ENCODE data around the gene PRLR.

PRLR gene

DNA sequence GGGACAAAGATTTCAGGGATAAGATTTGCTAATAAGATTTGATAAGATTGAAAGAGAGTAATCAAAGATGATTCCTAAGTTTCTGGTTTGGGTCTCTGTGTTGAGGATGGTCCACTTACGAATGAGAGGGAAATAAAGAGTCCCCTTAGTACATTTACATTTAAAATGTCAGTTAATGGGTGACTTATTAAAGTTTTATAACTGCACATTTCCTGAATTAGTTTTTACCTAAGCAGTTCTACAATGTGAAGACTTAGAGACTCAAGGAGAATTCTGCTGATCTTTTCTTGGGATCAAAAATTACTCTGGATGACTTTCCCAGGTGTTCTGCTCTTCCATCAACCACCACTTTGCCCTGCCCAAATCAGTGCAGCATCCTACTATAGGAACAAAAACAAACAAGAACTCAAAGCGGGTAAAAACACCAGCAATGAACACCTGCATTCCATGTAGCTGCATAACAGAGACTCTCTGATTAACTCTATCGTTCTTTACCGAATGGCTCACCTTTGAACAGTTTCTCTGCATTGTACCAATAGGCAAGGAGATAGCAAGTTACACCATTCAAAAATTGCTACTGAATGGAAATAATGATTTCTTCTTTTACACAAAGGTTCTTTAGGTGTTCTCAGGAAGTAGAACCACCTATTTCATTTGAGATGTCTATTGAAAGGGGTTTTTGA is 65.3 kb downstream of the PRLR start:
- Histone ChIP-seq H3K9ac (ENCODE audit: low read depth, low read length) (no peak overlapping the region), H4K20me1 (ENCODE audit: insufficient read depth, low read length) (no peaks in the 10 kb centered on the region), H3K36me3 (ENCODE audit: insufficient read depth, low read length) (no peaks in the 10 kb centered on the region), H3K27me3 (ENCODE audit: insufficient read depth, low read length, poor library complexity) (no peaks in the 10 kb centered on the region), H3K4me1 (ENCODE audit: insufficient read depth, low read length) (no peaks in the 10 kb centered on the region), H3K4me3 (ENCODE audit: low read depth in 1 of 2, low read length in 2 of 2) (no peak overlapping the region), H3K79me2 (ENCODE audit: insufficient read depth, low read length) (no peaks in the 10 kb centered on the region), H2AFZ (ENCODE audit: low read depth, low read length) (no peak overlapping the region), H3K9me3 (ENCODE audit: insufficient read depth, low read length, severe bottlenecking) (no peaks in the 10 kb centered on the region), H3K4me2 (ENCODE audit: insufficient read depth, low read length) (no peak overlapping the region), H3K27ac (ENCODE audit: low read length) (no peak overlapping the region)
- no peak for ATAC-seq (ENCODE audit: insufficient read depth, low read depth)
- DNase-seq, result no peak
- TF ChIP-seq CTCF (IDR thresholded peaks at IDR 0.05; ENCODE audit: borderline replicate concordance, extremely low read depth, low read length, poor library complexity, severe bottlenecking), result no peak
- TF ChIP-seq EZH2 (IDR thresholded peaks at IDR 0.05; ENCODE audit: borderline replicate concordance, low read depth, low read length, severe bottlenecking), result no peak

DNA sequence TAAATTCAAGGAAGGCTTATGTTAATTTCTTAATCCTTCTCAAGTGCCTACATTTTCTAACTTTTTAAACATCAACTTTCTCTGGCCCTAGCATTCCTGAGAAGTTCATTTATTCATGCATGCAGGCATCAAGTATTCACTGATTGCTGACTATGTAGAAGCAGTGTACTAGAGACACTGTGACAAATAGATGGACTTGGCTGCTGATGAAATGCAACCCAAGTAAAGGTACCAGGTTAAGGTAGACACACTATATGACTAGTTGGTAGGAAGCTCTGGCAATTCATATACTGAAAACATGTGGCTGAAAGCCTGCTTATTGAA is 66.6 kb downstream of the PRLR start:
- Histone ChIP-seq H3K9me3 (ENCODE audit: insufficient read depth, low read length, severe bottlenecking) (no peaks in the 10 kb centered on the region), H3K4me2 (ENCODE audit: insufficient read depth, low read length) (no peak overlapping the region), H4K20me1 (ENCODE audit: insufficient read depth, low read length) (no peaks in the 10 kb centered on the region), H3K79me2 (ENCODE audit: insufficient read depth, low read length) (no peaks in the 10 kb centered on the region), H3K27ac (ENCODE audit: low read length) (no peak overlapping the region), H3K4me3 (ENCODE audit: low read depth in 1 of 2, low read length in 2 of 2) (no peak overlapping the region), H3K4me1 (ENCODE audit: insufficient read depth, low read length) (no peaks in the 10 kb centered on the region), H3K36me3 (ENCODE audit: insufficient read depth, low read length) (no peaks in the 10 kb centered on the region), H3K27me3 (ENCODE audit: insufficient read depth, low read length, poor library complexity) (no peaks in the 10 kb centered on the region), H2AFZ (ENCODE audit: low read depth, low read length) (no peak overlapping the region), H3K9ac (ENCODE audit: low read depth, low read length) (no peak overlapping the region)
- ATAC-seq (ENCODE audit: insufficient read depth, low read depth), result no peak
- TF ChIP-seq CTCF (IDR thresholded peaks at IDR 0.05; ENCODE audit: borderline replicate concordance, extremely low read depth, low read length, poor library complexity, severe bottlenecking) (no peak), EZH2 (IDR thresholded peaks at IDR 0.05; ENCODE audit: borderline replicate concordance, low read depth, low read length, severe bottlenecking) (no peak)
- no peak for DNase-seq

DNA sequence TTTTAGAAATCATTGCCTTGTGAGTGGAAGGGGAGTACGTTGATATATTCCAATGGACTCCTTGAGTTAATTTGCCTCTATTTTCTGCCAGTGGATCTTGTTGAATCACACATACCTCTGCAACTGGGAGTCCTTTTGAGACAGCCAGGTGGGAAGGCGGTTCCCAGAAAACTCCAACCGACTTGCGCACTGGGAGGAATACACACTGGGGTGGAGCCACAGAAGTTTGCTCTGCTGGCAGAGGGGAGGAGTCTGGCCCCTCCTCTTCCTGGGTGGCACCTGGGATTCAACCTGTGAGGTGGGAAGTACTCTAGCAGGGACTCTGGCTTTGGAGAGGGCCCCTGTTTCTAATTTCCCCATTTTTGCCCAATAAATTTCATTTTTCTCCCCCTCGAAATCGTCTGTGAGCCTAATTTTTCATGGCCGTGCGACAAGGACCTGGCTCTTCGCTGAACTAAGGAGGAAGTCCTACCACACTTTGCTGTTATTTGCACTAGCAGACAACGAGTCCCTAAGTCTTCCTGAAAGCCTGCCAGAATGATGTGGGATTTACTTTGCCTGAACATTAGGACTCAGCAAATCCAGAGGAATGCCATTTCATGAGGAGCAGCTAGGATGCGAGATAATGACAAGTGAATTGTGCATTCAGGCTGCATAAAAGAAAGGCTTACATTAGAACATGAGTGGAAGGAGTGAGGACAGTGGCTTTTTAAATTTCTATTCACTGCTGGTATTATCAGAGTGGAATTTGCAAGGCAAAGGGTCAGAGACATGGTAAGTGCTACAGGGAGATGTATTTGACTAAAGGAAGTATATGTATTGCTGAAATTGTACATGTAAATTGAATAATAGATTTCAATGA is 67.2 kb downstream of the PRLR start:
- Histone ChIP-seq H3K27ac (ENCODE audit: low read length) (no peak overlapping the region), H3K9ac (ENCODE audit: low read depth, low read length) (no peak overlapping the region), H2AFZ (ENCODE audit: low read depth, low read length) (no peak overlapping the region), H3K4me3 (ENCODE audit: low read depth in 1 of 2, low read length in 2 of 2) (no peak overlapping the region), H3K4me2 (ENCODE audit: insufficient read depth, low read length) (no peak overlapping the region), H3K4me1 (ENCODE audit: insufficient read depth, low read length) (no peaks in the 10 kb centered on the region), H3K27me3 (ENCODE audit: insufficient read depth, low read length, poor library complexity) (no peaks in the 10 kb centered on the region), H3K36me3 (ENCODE audit: insufficient read depth, low read length) (no peaks in the 10 kb centered on the region), H3K9me3 (ENCODE audit: insufficient read depth, low read length, severe bottlenecking) (no peaks in the 10 kb centered on the region), H4K20me1 (ENCODE audit: insufficient read depth, low read length) (no peaks in the 10 kb centered on the region), H3K79me2 (ENCODE audit: insufficient read depth, low read length) (no peaks in the 10 kb centered on the region)
- TF ChIP-seq EZH2 (IDR thresholded peaks at IDR 0.05; ENCODE audit: borderline replicate concordance, low read depth, low read length, severe bottlenecking) (no peak), CTCF (IDR thresholded peaks at IDR 0.05; ENCODE audit: borderline replicate concordance, extremely low read depth, low read length, poor library complexity, severe bottlenecking) (no peak)
- DNase-seq (no peak), ATAC-seq (ENCODE audit: insufficient read depth, low read depth) (no peak)
